GM18909 (cell line): ENCODE measurements around the gene TNFRSF18.

ENCODE experiments used
- ATAC-seq: cut with Tn5 transposase; IDR thresholded peaks from one replicate; pipeline ENCODE4 v1.9.1; 2021; ENCODE audit warnings: mild to moderate bottlenecking; ENCODE audit not compliant: unreplicated experiment, poor library complexity

Gene TNFRSF18

DNA sequence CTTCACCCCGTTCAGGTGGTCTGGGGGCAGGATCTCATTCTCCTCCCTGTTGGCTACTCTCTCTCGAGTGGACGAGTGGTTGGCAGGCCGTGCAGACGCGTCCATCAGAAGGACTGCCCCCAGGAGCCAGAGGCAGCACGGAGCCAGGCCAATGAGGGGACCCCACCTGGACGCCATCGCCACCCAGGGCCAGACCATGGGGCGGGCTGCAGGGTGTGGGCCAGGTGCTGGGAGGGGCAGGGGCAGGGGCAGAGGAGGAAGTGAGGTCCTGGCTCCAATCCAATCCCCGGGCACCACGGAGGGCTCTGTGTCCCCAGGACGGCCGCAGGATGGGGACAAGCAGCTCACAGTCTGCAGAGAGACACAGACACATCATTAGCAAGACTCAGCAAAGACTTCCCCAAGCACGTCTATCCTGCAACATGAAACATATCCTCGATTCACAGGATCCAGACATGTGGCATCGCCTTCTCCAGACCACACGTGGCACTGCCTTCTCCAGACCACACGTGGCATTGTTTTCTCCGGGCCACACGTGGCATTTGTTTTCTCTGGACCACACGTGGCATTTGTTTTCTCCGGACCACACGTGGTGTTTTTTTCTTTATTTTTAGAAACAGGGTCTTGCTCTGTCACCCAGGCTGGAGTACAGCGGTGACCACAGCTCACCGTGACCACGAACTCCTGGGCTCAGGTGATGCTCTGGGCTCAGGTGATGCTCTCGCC lies 22.4 kb upstream of the TNFRSF18 start:
- no peak for ATAC-seq

DNA sequence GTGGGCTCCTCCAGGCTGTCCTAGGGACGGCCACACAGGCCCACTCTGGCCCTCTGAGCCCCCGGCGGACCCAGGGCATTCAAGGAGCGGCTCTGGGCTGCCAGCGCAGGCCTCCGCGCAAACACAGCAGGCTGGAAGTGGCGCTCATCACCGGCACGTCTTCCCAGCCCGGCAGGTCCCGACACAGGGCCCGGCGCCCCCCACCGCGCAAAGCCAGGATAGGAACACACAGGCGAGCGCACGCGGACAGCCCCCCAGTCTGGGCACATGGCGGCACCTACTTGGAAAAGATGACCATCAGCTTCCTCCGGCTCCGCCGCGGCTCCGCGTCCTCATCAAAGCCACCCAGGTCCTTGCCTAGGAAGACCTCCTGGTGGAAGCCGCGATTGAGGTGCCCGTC lies 21.8 kb upstream of the TNFRSF18 start:
- no peak for ATAC-seq

DNA sequence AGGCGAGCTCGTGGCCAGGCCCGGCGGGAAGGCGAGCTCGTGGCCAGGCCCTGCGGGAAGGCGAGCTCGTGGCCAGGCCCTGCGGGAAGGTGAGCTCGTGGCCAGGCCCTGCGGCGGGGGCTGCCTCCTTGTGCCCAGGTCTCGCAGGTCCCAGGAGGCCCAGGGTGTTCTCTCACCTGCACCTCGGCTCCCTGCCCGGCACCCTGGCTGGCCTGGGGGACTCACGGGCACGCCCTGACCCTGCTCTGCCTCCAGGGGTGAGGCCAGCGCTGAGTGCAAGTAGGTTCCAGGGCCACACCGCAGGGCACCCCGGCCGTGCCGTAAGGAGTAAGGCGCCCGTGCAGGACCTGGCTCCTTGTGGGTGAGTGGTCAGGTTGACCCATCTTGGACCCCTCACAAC lies 21.0 kb upstream of the TNFRSF18 start:
- no peak for ATAC-seq

DNA sequence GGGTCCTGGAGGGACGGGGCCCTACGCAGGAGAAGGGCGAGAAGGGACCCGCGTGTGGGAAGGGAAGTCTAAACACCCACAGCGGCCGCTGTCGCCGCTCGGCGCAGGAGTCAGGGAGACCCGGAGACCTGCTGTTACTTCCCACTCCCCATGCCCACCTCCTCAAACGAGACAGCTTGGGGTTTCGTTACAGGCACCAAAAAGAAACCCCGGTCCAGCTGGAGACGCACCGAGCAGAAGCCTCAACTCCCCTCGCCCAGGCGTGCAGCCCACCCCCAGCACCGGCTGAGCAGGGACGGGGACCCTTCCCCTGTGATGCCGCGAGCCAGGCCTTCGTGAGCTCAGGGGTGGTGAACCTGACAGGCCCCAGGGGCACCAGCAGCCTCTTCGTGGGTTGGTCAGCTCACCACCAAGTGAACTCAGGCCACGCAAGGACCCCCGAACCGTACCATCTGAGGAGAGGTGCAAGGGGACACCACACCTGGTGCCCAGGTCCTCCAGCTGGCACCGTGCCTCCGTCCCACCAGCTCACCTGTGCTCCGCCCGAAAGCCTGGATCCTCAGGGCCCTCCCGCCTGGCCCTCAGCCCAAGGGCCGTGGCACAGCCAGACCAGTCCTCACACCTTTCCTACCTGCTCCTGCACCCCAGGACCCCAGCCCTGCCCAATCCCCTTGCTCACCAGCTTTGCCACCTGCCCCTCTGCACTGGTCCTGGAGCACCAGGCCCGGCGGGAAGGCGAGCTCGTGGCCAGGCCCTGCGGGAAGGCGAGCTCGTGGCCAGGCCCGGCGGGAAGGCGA lies 20.4 kb upstream of the TNFRSF18 start:
- no peak for ATAC-seq

DNA sequence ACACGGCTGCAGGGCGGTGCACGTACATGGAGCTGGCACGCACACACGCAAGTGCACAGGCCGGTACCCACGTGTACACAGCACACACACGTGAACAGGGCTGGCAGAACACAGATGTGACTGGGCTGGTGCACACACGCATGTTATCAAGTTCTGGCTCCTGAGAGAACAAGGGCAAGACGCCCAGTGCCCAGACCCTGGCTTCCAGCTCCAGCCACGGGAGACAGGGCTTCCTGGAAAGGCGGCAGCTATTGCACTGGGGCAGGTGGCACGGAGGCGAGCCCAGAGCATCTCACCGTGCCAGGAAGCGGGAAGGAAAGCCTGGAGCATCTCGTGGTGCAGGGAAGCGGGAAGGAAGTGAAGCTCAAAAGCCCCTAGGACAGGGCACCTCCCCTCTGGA lies 19.5 kb upstream of the TNFRSF18 start:
- ATAC-seq, result no peak

DNA sequence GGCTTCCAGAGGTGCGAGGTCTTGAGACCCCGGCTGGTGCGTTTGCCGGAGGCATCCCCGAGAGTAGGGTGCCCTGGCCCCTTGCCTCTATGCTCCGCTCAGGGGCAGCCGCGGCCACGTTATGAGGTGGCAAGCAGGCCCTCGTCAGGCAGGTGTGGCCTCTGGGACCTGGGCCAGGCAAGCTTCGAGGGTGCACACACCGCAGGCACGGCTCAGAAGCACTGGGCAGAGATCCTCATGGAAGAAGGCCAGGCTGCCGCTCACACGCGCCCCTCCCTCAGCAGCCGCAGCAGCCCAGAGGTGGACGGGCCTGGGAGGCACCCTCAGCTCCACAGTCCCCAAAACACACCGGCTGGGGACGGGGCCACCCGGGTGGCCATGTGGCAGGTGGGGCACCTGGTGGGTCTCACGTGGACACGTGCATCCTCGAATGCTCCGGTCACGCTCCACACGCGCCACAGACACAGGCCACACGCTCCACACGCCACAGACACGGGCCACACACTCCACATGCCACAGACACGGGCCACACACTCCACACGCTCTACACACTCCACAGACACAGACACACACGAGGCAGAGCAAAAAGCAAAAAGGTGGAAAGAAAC lies 18.9 kb upstream of the TNFRSF18 start:
- ATAC-seq, result no peak

DNA sequence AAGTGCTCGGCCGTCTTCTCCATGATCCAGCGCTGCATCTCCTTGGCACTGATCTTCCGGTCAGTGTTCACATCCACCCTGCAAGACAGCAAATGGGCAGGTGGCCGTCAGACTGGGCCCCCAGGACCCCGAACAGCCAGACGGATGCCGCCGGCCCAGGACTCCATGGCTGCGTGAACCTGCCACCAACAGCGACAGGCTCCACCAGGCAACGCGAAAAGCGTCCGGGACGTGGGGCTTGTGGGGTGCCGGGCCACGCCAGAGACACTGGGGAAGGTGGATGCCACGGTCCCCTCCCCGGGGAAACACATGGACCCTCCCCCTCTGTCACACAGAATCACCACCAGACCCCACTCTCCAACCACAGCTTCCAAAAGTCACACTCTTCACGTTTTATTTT lies 17.5 kb upstream of the TNFRSF18 start:
- ATAC-seq, result no peak

DNA sequence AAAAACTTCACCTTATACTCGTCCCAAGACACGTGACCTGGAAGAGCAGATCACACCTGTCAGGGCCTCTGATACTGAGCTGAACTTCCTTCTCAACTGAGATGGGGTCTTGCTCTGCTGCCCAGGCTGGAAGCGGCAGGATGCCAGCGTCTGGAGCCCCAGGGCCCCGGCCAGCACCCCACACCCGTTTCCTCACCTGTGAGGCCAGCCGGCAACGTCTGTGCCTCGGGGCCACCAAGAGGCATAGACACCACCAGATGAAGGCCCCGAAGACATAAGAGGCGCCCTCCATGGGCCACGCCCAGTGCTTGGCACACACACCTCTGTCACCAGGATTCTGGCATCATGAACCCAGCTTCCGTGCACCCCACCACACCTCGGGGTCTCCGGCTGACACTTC lies 16.9 kb upstream of the TNFRSF18 start:
- no peak for ATAC-seq

DNA sequence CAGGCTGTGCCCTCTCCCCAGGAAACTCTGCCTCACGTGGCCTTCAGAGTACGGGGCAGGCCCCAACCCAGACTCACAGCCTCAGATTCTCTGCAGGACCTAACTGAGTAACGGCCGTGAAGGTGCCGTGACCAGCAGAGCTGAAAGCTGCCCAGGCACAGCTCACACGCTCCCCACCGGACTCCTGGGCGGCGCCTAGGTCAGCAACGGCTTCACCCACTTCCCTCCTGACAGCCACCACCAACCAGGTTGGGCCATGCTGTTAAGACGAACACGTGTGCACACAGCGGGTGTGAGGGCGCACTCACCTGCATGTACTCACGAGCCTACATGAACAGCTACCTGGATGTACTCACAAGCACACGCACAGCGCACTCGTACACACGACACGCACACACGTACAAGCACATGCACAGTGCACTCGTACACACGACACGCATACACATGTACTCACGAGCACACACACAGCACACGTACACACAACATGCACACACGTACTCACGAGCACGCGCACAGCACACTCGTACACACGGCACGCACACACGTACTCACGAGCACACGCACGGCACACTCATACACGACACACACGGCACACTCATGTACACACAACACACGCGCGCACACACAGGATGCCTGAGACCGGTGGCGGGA lies 16.3 kb upstream of the TNFRSF18 start:
- ATAC-seq, result no peak

DNA sequence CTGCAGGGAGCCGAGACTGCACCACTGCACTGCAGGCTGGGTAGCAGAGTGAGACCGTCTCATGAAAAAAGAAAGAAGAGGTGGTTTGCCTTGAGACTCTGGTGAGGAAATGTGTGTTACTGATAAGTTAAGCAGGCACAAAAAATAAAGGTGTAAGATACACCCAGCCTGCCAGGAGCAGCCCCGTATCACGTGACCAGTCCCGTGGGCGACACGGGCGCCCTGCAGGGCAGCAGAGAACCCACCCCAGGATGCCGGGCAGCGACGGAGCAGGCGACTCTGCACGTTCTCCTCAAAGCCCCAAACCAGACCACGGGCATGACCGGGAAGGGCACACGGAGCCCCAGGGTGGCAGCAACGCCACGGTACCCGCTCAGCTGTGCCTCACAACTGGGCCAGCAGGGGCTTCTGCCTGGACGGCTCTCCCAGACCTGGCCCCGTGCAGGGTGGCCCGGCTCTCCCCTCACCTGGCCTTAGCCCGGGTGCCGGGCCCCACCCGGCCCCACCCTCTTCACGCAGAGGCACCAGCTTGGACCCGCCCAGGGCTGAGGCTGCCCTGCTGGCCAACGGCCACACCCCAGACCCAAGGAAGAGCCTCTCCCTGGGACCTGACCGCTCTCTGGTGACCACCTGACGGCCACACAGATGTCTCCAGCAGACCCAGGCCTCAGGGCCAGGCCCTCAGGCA lies 15.6 kb upstream of the TNFRSF18 start:
- ATAC-seq, result no peak

DNA sequence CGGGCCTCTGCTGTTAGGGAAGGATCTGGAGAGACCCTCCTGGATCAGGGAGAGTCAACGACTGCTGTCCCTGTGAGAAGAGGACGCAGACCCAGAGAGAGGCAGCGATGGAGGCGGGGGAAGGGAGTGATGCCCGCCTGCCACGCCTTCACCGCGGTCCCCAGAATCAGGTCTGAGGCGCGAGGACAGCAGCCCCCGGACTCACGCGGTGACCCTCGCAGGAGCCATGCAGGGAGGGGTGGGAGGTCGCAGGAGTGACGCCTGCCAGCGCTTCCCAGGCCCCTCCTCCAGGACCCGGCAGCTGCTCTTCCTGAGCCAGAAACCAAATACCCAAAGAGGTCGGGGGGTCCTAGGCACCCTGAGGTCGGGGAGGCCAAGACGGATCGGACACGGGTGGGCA lies 13.8 kb upstream of the TNFRSF18 start:
- no peak for ATAC-seq

DNA sequence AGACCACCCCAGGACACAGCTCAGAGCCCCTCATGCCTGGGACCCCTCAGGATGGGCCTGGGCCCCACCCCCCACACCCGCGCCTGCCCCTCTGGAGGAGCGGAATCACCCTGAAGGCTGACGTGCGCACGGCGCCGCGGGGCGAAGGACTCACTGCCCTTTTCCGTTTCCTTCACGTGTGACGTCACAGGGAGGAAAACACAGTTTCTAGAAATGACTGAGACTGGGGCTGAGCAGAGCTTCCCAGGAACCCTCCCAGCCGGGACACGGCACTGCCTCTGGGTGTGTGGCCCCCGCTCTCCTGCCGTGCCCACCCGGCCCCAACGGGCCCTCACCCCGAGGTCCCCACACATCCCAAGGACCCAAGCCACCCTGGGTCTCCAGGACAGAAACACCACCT lies 12.9 kb upstream of the TNFRSF18 start:
- no peak for ATAC-seq

DNA sequence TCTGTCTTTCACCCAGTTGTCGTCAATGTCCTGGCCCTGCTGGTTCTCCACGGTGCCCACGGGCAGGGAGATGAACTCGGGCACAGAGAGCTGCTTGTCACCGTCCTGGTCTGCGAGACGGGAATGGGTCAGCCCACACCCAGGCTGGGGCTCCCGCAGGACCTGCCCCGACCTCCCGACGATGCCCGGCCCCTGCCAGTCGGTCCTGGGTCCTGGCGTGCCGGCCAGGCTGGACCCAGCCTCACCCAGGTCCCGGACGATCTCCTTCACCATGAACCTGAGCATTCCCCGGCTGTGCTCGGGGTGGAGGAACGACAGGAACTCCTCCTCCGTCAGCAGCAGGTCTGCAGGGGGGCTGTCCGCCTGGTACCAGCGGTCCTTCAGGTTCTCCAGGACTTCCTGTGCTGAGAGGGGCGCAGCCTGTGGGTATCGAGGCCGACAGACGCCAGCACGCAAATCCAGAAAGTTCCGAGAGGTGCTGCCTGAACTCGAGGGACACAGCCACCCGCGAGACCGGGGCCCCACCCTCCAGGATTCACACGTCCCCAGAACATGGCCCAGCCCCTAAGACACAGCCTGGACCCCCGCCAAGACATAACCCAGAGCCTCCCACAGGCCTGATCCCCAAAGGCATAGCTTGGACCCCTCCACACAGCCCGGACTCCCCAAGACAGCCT lies 12.3 kb upstream of the TNFRSF18 start:
- ATAC-seq, result no peak

DNA sequence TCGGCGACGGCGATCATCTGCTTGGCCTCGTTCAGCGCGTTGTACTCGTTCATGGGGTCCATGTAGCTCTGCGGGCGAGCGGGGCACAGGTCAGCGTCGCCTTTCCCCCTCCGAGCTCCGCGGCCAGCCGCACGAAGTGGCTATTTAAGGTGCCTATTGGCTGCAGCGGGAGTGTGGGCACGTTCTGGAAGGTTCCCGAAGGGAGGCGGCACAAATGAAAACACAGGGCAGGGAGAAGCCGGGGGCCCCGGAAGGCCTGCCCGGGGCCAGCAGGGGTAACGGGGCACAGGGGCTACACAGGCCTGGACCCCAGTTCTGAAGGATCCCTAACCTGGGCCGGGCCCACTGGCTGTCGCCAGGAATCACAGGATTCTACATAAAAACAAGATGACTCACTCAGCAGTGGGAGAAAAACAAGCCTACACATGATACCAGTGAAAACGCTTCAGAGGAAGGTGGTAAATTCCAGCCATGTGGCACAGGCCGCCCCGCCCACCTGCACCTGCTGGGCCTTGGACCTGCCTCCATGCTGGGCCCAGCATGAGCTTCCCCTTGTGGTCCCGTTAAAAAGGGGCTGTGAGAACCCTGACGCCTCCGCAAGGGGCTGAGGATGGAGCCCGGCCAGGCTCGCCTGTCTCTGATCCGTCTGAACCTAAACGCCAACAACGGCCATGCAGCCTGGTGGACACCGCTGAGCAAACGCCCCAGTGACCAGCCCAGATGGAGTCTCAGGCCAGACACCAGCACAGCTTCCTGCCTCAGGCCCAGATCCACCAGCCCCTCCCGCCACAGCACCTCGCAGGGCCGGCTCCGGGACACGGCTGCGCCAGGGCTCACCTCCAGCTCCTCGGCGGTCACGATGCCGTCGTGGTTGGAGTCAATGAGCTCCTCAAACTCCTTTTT lies 11.5 kb upstream of the TNFRSF18 start:
- ATAC-seq, result no peak

DNA sequence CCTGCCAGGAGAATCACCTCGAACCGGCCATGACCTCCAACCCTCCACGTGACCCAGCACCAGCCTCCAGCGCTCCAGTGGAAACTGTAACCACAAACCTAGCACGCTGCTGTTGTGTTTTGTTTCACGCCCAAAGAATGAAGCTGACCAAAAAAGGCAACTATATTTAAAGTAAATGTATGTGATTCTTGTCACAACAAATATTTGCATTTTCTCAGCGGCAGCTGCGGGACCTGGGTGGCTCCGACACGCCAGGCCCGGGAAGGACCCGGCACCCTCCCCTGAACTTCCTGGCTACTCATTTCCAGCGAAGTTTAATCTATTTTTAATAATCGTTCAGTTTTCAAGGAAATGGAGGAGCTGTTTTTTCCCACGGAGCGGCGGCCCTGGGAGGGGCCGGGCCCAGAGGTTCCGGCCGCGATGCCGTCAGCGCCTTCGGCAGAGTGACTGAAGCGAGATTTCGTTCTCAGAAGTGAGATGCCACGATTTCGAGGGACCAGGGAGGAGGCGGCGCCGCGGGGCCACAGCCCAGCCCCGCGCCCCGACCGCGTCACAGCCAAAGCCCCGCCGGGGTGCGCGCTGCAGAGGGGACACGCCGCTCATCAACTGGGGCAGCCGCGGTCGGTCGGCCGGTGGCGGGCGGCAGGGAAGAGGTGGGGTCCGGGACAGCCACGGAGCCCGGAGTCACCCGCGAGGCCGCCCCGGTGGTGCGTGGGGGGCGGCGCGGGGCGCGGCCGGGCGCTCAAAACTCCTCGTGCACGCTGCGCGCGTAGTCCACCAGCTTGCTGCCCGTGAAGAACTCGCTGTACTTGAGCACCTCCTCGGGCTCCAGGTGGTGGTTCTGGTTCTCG lies 10.6 kb upstream of the TNFRSF18 start:
- ATAC-seq, result no peak

DNA sequence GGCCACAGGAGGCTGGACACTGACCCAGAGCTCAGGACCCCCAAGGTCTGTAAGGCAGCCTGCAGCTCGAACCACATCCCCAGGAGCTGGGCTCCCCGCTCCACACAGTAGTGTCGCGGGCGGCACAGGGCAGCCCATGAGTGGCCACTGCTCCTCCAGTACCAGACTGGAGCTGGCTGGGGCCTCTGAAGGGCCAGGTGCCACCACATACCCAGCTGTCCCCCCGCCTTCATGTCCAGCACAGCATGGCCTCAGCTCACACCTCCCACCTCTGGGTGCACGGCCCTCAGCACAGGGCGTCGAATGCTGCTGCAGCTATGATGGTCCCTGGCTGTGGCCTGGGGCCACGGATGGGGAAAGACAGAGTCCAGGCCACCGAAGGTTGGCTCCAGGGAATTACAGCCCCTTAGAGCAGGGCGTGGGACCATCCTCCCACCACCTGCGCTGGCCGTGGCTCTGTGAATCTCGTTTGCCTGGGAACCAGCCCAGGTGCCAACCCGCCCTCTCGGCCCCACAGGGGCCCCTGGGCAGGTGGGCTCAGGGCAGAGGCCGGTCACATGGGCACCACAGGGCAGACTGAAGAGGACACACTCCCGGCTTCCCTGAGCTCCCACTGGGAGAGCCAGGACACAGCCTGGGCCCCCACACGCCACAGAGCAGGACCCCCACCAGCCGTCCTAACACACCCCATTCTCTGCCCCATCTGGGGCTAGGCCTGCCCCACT lies 9.7 kb upstream of the TNFRSF18 start:
- no peak for ATAC-seq

DNA sequence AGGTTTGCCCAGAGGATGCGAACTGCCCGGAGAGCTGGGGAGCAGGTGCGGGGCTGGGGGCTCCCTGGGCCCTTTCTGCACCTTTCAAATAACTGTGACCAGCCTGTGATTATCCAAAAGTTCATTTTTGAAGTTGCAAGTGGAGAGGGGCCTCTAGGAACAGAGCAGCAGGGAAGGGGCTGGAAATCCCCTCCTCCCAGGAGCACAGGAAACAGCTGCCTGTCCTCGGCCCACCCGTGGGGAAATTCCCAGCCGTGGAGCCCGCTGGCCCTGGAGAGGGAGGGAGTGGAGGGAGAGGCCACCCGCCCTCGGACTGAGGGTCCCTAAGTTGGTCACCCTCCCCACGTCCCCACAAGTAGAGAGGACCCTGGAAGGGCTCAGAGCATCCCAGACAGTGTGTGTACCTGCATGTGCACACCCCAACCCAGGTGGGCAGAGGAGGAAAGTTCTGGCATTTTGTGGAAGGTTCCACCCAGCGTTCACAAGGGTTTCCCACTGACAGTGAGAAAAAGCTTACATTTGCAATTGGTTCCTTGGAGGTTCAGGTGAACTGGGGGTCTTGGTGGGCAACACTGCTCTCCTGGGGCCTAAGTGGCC lies 8.8 kb upstream of the TNFRSF18 start:
- ATAC-seq, result no peak
